H1 (cell line): ENCODE results near the gene DNAH10. TPM values are rescaled to one million over a fixed set of nuclear protein-coding genes. Genes with fewer than 3 reads are reported as not detected.

Experiments
- MAFK ChIP-seq: IDR thresholded peaks from 2 replicates; pipeline ENCODE4 v1.6.1; 2012; ENCODE audit warnings: low read depth, mild to moderate bottlenecking, improper control_type of control experiment, low read length
- polyA plus RNA-seq, 7 experiments: library from polyadenylated mRNA; depleted of rRNA in 3 of 7; stranded (reverse) in 5 of 7; unstranded in 2 of 7; fragments of >200 nt in 5 of 7; fragments of 200-250 nt in 2 of 7; gene quantifications; 1 replicate in 5 of 7; 2 replicates in 1 of 7; 4 replicates in 1 of 7; pipeline versions ENCODE4 v1.2.1 to v1.2.3, GENCODE V29; 2011 to 2013; ENCODE audit warnings: missing spikeins in 2 of 7, mixed read lengths in 2 of 7
- total RNA-seq: library from RNA; stranded (reverse); fragmentation: NEBNext Ultra II Directional; extraction: Animal tissue kit (Norgen Biotek cat#: 25700); gene quantifications from 2 replicates; pipeline ENCODE4 v1.2.1, GENCODE V29; 2021

The DNAH10 gene
- total and polyA plus RNA-seq, 2 of the 8 experiments (the other 6 are each of a cell fraction or from before 2014, with no cell fraction given): 0.02 to 0.24 TPM

GRCh38 chr12:123934016-123934620 lies 172.0 kb downstream of the DNAH10 start (continued):
- no peak for TF ChIP-seq MAFK
